Memory B cell (primary cell): Measurements from ENCODE around the gene PRSS38.
"Not testable (repeated sequence)": the region's sequence is repeated elsewhere in the genome, so short reads cannot be mapped to it uniquely, and the experiment has no call there.

Experiments used
- ATAC-seq: fragments of 150-1000 bp; cut with Tn5 transposase; 2 replicates; pipeline ENCODE4 v1.10.0; 2021; ENCODE audit warnings: low read depth, mild to moderate bottlenecking, moderate library complexity
- DNase-seq, 2 donors: peaks; one replicate each; pipeline ENCODE4 v3.0.0; 2022; ENCODE audit warnings: low spot score in 2 of 2
- H3K27ac Mint-ChIP-seq: one replicate; pipeline ENCODE4 v1.8.0; 2022; ENCODE audit warnings: mild to moderate bottlenecking, moderate library complexity, mixed read lengths
- H3K27me3 Mint-ChIP-seq: one replicate; pipeline ENCODE4 v1.8.0; 2022; ENCODE audit warnings: mixed read lengths
- H3K36me3 Mint-ChIP-seq: one replicate; pipeline ENCODE4 v1.8.0; 2022; ENCODE audit warnings: mild to moderate bottlenecking, mixed read lengths
- H3K4me1 Mint-ChIP-seq: one replicate; pipeline ENCODE4 v1.8.0; 2022; ENCODE audit warnings: mixed read lengths
- H3K4me3 Mint-ChIP-seq: one replicate; pipeline ENCODE4 v1.8.0; 2022; ENCODE audit warnings: mild to moderate bottlenecking, moderate library complexity, mixed read lengths
- H3K9me3 Mint-ChIP-seq: one replicate; pipeline ENCODE4 v1.8.0; 2022; ENCODE audit warnings: mixed read lengths

PRSS38 gene

DNA sequence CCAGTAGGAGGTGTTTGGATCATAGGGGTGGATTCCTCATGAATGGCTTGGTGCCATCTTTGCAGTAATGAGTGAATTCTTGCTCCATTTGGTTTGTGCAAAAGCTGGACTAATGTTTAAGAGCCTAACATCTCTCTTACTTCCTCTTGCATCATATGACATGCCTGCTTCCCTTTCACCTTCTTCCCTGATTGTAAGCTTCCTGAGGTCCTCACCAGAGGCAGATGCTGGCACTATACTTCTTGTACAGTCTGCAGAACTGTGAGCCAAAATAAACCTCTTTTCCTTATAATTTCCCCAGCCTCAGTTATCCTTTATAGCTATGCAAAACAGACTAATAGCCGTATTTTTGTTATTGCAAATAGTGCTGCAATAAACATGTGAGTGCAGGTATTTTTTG lies 8.1 kb downstream of the PRSS38 start:
- DNase-seq, result no peak
- no peak overlapping the region for H3K27ac Mint-ChIP-seq
- H3K4me1 Mint-ChIP-seq, result no peaks in the 10 kb centered on the region
- peaks cover 4% of the 10 kb centered on the region for H3K27me3 Mint-ChIP-seq
- no peak for ATAC-seq
- no peak overlapping the region for H3K4me3 Mint-ChIP-seq
- H3K36me3 Mint-ChIP-seq, result peaks cover 2% of the 10 kb centered on the region
- H3K9me3 Mint-ChIP-seq, result peaks cover 14% of the 10 kb centered on the region

DNA sequence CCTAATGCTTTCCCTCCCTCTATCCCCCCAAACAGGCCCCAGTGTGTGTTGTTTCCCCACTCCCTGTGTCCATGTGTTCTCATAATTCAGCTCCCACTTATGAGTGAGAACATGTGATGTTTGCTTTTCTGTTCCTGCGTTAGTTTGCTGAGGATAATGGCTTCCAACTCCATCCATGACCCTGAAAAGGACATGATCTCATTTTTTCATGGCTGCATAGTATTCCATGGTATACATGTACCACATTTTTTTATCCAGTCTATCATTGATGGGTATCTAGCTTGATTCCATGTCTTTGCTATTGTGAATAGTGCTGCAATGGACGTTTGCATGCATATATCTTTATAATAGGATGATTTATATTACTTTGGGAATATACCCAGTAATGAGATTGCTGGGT lies 8.7 kb downstream of the PRSS38 start:
- peaks cover 2% of the 10 kb centered on the region for H3K36me3 Mint-ChIP-seq
- H3K27ac Mint-ChIP-seq, result no peak overlapping the region
- H3K27me3 Mint-ChIP-seq, result peaks cover 4% of the 10 kb centered on the region
- H3K9me3 Mint-ChIP-seq, result peaks cover 16% of the 10 kb centered on the region
- no peak for DNase-seq
- no peaks in the 10 kb centered on the region for H3K4me1 Mint-ChIP-seq
- ATAC-seq, result no peak
- no peak overlapping the region for H3K4me3 Mint-ChIP-seq

DNA sequence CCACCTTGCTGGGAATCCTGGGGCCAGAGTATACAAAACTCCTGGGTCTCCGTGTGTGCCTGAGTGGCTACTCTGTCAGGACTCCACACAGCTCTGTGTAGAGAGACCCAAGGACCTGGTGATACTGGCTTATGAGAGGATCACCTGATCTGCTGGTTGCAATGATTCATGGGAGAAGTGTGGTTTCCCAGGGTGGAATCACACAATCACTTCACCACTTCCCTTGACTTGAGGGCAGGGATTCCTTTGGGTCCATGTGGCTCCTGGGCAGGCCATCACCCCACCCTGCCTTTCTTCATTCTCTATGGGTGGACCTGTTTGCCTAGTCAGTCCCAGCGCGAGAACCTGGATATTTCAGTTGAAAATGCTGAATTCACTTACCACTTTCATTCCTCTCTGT lies 13.3 kb downstream of the PRSS38 start:
- DNase-seq (no peak), ATAC-seq (no peak)
- H3K4me1 Mint-ChIP-seq, result no peaks in the 10 kb centered on the region
- H3K27me3 Mint-ChIP-seq, result peaks cover 5% of the 10 kb centered on the region
- no peak overlapping the region for H3K4me3 Mint-ChIP-seq
- peaks cover 11% of the 10 kb centered on the region for H3K9me3 Mint-ChIP-seq
- peaks cover 4% of the 10 kb centered on the region for H3K36me3 Mint-ChIP-seq
- no peak overlapping the region for H3K27ac Mint-ChIP-seq

DNA sequence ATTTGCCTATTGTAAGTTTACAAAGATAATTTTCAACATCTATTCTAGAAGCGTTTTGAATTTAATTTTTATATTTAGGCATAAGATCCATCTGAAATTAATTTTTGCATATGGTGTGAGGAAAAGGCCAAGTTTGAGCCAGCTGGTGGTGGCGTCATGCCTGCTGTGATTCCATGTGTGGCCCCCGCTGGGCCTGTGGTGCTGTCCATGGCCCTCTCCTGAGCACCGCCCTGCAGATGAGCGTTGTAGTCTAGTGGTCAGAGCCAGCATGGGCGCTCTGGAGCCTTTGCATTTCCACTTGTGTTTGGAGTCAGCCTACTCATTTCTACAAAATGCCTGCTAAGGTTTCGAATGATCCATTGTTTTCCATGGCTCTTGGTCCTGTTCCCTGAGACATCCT lies 22.7 kb downstream of the PRSS38 start:
- ATAC-seq, result no peak
- peaks cover 2% of the 10 kb centered on the region for H3K9me3 Mint-ChIP-seq
- H3K27me3 Mint-ChIP-seq, result peaks cover 5% of the 10 kb centered on the region
- H3K4me3 Mint-ChIP-seq, result no peak overlapping the region
- DNase-seq, result no peak
- no peaks in the 10 kb centered on the region for H3K36me3 Mint-ChIP-seq
- no peaks in the 10 kb centered on the region for H3K4me1 Mint-ChIP-seq
- no peak overlapping the region for H3K27ac Mint-ChIP-seq

DNA sequence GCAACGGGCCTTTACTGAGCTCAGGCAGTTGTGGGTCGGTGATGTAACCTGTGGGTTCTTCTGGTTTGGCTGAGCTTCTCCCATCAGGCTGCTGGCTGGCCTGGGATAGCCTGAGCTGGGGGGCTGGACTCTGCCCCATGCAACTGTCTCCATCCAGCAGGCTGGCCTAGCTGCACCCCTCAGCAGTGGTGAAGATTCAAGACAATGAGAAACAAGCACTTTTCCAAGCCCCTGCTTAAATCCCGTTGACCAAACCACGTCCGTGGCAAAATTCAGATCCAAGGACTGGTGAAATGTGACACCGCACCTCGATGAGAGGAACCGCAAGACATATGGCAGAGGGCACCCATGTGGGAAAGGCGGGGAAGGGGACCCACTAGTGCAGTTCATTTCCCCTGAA lies 25.6 kb downstream of the PRSS38 start:
- no peak for ATAC-seq
- no peaks in the 10 kb centered on the region for H3K9me3 Mint-ChIP-seq
- no peaks in the 10 kb centered on the region for H3K36me3 Mint-ChIP-seq
- no peaks in the 10 kb centered on the region for H3K4me1 Mint-ChIP-seq
- peaks cover 1% of the 10 kb centered on the region for H3K27me3 Mint-ChIP-seq
- H3K27ac Mint-ChIP-seq, result no peak overlapping the region
- DNase-seq, result no peak
- no peak overlapping the region for H3K4me3 Mint-ChIP-seq

DNA sequence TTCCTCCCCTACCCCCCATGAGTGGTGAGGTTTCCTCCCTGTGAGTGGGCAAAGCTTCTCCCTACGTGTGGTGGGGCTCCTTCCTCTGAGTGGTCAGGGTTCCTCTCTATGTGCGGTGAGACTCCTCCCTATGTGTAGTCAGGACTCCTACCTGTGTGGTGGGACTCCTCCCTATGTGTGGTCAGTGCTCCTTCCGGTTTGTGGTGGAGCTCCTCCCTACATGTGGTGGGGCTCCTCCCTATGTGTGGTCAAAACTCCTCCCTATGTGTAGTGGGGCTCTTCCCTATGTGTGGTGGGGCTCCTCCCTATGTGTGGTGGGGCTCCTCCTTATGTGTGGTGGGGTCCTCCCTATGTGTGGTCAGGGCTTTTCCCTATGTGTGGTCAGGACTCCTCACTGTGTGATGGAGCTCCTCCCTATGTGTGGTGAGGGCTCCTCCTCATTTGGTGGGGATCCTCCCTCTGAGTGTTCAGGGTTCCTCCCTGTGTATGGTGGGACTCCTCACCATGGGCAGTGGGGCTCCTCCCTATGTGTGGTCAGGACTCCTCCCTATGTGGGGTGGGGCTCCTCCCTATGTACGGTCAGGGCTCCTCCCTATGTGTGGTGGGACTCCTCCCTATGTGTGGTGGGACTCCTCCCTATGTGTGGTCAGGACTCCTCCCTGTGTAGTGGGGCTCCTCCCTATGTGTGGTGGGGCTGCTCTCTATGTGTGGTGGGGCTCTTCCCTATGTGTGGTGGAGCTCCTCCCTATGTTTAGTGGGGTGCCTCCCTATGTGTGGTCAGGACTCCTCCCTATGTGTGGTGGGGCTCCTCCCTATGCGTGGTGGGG lies 29.1 kb downstream of the PRSS38 start:
- H3K27ac Mint-ChIP-seq, result no peak overlapping the region
- DNase-seq (no peak), ATAC-seq (no peak)
- H3K4me3 Mint-ChIP-seq, result no peak overlapping the region
- H3K9me3 Mint-ChIP-seq, result peaks cover 8% of the 10 kb centered on the region
- no peaks in the 10 kb centered on the region for H3K4me1 Mint-ChIP-seq
- H3K36me3 Mint-ChIP-seq, result peaks cover 4% of the 10 kb centered on the region
- H3K27me3 Mint-ChIP-seq, result peaks cover 3% of the 10 kb centered on the region

DNA sequence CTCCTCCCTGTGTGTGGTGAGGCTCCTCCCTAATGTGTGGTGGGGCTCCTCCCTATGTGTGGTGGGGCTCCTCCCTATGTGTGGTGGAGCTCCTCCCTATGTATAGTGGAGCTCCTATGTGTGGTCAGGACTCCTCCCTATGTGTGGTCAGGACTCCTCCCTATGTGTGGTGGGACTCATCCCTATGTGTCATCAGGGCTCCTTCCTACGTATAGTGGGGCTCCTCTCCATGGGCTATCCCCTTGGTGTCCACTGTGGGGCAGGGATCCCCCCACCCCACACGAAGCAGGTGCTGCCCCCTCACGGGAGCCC lies 29.6 kb downstream of the PRSS38 start:
- Mint-ChIP-seq H3K27ac (no peak overlapping the region), H3K9me3 (peaks cover 8% of the 10 kb centered on the region), H3K4me1 (no peaks in the 10 kb centered on the region), H3K27me3 (peaks cover 3% of the 10 kb centered on the region), H3K36me3 (peaks cover 4% of the 10 kb centered on the region), H3K4me3 (no peak overlapping the region)
- no peak for ATAC-seq
- DNase-seq, result no peak

DNA sequence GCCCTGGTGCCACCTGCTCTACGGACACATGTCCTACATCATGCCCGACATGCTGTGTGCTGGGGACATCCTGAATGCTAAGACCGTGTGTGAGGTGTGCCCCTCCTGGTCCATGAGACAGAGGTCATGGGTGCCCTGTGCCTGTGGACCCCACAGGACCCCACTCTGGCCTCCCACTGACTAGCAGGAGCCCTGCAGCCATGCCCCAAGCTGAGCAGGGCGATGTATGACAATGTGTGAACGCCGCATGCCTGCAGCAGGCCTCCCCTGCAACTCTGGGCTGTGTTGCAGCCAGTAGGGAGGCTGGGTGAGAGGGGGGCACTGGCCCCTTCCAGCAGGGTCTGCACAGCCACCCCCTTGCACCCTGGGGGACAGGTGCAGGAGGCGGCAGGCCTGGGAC lies 30.0 kb downstream of the PRSS38 start:
- Mint-ChIP-seq H3K27me3 (peaks cover 3% of the 10 kb centered on the region), H3K27ac (no peak overlapping the region), H3K4me1 (no peaks in the 10 kb centered on the region), H3K36me3 (peaks cover 4% of the 10 kb centered on the region), H3K9me3 (peaks cover 8% of the 10 kb centered on the region), H3K4me3 (no peak overlapping the region)
- ATAC-seq (no peak), DNase-seq (no peak)

DNA sequence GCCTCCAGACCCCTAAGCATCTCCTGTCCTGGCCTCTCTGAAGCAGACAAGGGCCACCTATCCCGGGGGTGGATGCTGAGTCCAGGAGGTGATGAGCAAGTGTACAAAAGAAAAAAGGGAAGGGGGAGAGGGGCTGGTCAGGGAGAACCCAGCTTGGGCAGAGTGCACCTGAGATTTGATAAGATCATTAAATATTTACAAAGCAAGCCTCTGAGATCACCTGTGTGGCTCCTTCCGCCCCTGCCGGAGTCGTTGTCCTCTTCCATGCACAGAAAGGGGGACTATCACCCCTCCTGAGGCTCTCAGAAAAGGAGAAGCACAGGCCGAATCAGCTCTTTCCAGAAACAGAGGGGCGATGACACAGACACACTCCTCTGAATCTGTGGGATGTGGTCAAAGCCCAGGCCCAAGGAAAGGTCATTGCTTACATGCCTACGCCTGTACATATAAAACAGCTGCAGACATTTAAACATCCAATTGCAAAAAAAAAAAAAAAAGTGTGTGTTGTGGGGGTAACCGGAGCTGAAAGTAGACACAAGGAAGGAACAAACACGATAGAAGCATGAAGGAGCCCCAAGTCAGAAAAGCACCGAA lies 30.9 kb downstream of the PRSS38 start:
- ATAC-seq (no peak), DNase-seq (no peak)
- H3K4me3 Mint-ChIP-seq, result no peak overlapping the region
- peaks cover 8% of the 10 kb centered on the region for H3K9me3 Mint-ChIP-seq
- peaks cover 2% of the 10 kb centered on the region for H3K27me3 Mint-ChIP-seq
- peaks cover 4% of the 10 kb centered on the region for H3K36me3 Mint-ChIP-seq
- no peaks in the 10 kb centered on the region for H3K4me1 Mint-ChIP-seq
- no peak overlapping the region for H3K27ac Mint-ChIP-seq

DNA sequence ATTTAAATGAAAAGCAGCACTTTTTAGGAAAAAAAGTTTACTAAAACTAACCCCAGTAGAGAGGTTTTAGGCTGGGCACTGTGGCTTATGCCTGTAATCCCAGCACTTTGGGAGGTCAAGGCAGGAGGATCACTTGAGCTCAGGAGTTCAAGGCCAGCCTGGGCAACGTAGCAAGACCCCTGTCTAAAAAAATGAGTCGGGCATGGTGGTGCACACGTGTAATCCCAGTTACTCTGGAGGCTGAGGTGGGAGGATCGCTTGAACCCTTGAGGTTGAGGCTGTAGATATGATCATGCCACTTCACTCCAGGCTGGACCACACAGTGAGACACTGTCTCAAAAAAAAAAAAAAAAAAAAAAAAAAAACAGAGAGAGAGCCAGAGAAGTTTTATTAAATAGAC lies 31.6 kb downstream of the PRSS38 start:
- not testable (repeated sequence) for DNase-seq, H3K27ac Mint-ChIP-seq, H3K4me3 Mint-ChIP-seq, H3K4me1 Mint-ChIP-seq, H3K9me3 Mint-ChIP-seq, H3K27me3 Mint-ChIP-seq, ATAC-seq, H3K36me3 Mint-ChIP-seq

DNA sequence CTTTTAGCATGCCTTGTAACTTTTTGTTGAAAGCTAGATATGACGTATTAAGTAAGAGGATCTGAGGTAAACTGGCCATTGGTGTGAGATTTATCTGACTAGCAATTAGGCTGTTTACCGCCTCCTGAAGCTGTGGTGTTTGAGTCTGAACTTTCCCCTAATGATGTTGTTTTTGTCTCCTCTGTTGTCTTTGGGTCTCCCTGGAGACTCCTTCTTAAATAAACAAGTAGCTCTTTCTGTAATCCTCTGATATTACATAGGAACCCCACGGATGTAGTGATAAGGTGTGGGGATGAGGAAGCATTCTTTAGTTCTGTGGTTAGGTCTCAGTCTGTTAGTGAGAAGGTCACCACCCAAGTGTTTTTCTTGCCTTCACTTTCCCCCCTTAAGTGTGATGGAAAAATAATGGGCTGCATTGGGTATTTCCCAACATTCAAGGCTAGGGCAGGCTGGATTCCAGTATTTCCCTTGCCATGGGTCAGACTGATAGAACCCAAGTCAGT lies 33.0 kb downstream of the PRSS38 start:
- no peak for DNase-seq

DNA sequence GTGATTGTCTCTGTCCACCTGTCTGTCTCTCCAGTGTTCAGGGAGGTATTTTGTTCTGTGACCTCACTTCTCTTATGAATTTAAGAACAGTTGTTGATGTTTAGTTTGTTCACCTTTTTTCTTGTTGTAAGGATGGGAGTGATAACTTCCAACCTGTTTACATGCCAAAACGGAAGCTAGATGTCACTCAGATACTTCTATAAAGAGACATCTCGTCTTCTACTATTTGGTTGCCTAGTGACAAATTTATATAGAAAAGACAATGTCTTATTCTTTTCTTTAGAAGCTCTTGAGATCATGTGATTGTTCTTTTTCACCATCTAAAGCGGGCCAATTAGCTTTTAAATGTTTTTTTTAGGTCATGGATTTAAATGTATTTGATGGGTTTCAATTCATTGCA lies 33.8 kb downstream of the PRSS38 start:
- ATAC-seq (no peak), DNase-seq (no peak)
- peaks cover 4% of the 10 kb centered on the region for H3K36me3 Mint-ChIP-seq
- no peaks in the 10 kb centered on the region for H3K4me1 Mint-ChIP-seq
- no peak overlapping the region for H3K4me3 Mint-ChIP-seq
- H3K27ac Mint-ChIP-seq, result no peak overlapping the region
- peaks cover 8% of the 10 kb centered on the region for H3K9me3 Mint-ChIP-seq
- H3K27me3 Mint-ChIP-seq, result peaks cover 10% of the 10 kb centered on the region

More for the DNA sequence above, 33.0 kb downstream of the PRSS38 start:
- H3K4me1 Mint-ChIP-seq, result no peaks in the 10 kb centered on the region
- H3K27ac Mint-ChIP-seq, result no peak overlapping the region
- H3K36me3 Mint-ChIP-seq, result peaks cover 4% of the 10 kb centered on the region
- peaks cover 8% of the 10 kb centered on the region for H3K9me3 Mint-ChIP-seq
- peaks cover 8% of the 10 kb centered on the region for H3K27me3 Mint-ChIP-seq
- ATAC-seq, result no peak
- no peak overlapping the region for H3K4me3 Mint-ChIP-seq

DNA sequence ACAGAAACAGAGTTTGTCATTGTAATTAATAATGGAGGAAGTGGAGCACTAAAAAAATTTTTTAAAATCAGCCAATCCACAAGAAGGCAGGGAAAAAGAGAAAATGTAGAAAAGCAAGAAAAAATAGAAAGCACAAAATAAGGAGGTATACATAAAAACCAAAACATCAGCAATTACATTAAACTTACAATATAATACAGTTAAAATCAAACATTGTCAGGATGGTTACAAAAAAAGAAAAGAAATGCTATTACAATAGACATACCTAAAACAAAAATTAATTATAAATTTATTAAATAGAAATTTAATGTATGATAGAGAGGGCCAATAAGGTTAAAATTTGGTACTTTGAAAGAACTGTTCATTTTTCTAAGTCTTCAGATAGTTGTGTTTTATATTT lies 38.7 kb downstream of the PRSS38 start:
- Mint-ChIP-seq H3K4me1 (no peaks in the 10 kb centered on the region), H3K9me3 (peaks cover under 1% of the 10 kb centered on the region), H3K27ac (no peak overlapping the region), H3K27me3 (peaks cover 11% of the 10 kb centered on the region), H3K36me3 (no peaks in the 10 kb centered on the region), H3K4me3 (no peak overlapping the region)
- DNase-seq (no peak), ATAC-seq (no peak)

DNA sequence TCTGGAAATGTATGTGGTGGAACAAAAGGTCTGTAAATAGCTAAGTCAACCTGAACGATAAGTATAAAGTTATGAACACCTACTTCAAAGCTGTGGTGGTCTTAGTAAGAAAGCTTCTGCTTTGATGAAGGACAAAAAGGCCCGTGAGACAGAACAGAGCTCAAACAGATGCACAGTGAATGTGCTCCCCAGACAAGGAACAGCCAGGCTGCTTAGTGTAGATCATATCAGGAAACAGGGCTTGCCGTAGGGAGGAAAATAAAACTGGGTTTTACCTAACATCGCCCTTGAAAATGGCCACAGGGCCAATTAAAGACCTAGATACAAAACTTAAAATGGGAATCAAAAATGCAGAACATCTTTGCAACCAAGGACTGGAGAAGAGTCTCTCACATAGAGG lies 40.2 kb downstream of the PRSS38 start:
- H3K36me3 Mint-ChIP-seq, result no peaks in the 10 kb centered on the region
- no peak overlapping the region for H3K27ac Mint-ChIP-seq
- ATAC-seq (no peak), DNase-seq (no peak)
- H3K4me3 Mint-ChIP-seq, result no peak overlapping the region
- no peaks in the 10 kb centered on the region for H3K9me3 Mint-ChIP-seq
- H3K27me3 Mint-ChIP-seq, result peaks cover 16% of the 10 kb centered on the region
- no peaks in the 10 kb centered on the region for H3K4me1 Mint-ChIP-seq
